ENCODE results near the gene CAP2. TPM values are rescaled to one million over a fixed set of nuclear protein-coding genes. Genes with fewer than 3 reads are reported as not detected.

The CAP2 gene
- 8.2 and 8.4 TPM in 2 replicates for total RNA-seq (2014; rRNA removed; shearing (Covaris generic))
- 14.3 and 18.6 TPM in 2 replicates for polyA plus RNA-seq (2015; cell fraction: cytosol; rRNA removed)
- 17.6 and 18.1 TPM in 2 replicates for polyA plus RNA-seq (2015; cell fraction: nucleus; rRNA removed)

DNA sequence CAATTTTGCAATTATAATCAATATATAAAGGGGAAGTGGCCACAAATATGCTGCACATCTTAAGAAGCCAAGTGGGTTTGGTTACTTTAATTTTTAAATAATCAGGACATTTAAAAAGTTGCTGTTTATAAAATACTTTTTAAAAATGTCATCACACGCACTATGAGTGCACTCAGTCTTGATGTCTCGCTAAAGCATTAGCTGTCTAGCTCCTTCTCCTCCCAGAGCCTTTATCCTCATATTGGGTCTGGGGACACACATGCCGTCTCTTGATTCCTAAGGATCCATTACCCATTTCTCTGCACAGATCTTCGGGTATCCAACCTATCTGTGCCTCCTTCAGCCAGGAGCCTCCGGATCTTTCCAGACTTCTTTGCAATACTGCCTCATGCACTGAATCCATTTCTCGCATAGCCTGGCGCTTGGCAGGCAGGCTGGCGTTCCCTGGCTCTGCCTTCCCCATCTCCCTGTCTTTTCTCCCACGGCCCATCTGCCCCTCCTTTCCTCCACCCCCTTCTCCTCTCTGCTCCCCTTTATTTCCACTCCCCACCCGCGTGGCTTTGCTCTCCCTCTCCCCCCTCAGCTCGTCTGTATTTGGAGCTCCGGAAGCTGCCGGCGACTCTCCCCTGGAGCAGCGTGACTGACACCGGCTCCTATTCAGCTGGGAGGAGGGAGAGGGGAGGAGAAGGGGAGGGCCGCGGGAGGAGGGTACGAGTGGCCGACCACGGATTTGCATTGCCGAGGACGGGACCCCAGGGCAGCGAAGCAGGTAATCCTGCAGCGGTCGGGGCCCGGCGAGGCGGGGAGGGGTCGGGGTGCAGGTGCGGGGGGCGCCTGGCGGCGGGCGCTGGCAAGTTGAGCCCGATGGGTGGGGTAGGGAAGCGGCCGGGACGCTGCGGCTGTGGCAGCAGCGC is at the start of gene CAP2:
TSS of gene CAP2 (plus strand) at position 618 of the 914 bp plus-strand sequence. CDS start 27,961 bp downstream, outside the sequence.
- peak; percentile 60 for DNase-seq (ENCODE audit: low read depth)

DNA sequence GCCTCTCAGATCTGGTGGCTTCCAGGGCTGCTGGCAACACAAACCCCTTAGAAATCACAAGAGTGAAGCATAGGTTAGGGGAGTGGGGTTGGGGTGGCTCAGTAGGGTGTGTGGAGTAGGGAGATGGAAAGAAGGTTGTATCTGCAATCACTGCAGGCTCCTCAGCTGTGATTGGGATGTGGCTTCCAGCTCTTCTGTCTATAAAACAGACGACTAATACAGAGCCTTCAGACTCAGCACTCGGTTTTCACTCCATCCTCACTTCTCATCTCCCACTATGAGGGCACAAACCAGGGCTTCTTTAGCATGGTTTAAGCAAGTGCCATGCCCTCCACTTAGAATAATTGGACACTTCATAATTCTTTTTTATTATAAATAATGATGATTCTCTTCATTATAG is 46.4 kb upstream of the CAP2 start:
- DNase-seq (ENCODE audit: low read depth), result no peak

DNA sequence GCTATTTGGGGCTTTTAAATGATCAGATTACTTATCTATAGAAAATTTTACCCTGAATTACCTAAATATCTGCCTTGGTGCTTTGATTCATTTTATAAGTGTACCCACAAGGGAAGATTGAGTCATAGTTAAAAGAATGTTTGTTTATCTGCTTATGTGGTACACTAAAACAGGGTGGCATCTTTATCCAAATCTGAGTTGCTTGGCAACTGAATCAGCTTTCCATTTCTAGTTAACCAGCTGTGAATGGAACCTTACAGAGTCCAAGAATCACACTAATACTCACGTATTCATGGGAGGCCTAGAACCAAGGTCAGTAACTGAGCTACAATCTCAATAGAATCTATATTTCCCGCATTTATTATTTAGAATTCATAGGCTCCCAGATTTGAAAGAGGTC is 44.0 kb upstream of the CAP2 start:
- DNase-seq (ENCODE audit: low read depth), result peak; percentile 24

GRCh38 chr6:17352302-17352701 is 41.1 kb upstream of the CAP2 start:
- DNase-seq (ENCODE audit: low read depth), result peak; percentile 55

DNA sequence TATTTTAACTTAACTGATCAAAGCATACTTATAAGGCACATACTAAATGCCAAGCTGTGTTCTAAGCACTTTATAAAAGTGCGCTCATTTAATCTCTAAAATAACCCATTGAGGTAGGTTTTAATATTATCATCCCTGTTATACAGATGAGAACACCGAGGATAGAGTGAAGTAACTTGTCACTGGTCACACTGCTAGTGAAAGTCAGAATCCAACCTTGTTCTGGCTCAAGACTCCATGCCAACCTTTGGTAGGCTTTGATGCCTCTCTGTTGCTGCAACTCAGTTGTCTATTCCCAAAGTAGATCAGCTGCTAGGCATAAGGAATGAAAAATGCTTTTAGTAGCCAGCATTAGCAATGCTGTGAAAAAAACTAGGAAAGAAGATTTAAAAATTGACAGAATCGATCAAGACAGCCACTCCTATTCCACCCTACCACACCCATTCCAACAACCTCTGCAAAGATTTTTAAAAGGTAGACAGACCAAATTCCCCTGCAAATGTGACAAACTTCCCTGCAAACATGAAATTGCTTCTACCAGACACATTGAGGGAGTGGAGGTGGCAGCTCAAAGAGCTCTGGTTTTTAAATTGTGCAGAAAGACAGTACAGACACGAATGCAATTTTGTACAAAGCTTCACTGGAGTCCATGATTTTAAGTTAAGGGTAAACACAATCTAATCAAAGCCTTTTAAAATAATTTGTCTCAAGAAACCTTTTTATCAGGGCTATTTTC is 39.8 kb upstream of the CAP2 start:
- DNase-seq (ENCODE audit: low read depth), result no peak

DNA sequence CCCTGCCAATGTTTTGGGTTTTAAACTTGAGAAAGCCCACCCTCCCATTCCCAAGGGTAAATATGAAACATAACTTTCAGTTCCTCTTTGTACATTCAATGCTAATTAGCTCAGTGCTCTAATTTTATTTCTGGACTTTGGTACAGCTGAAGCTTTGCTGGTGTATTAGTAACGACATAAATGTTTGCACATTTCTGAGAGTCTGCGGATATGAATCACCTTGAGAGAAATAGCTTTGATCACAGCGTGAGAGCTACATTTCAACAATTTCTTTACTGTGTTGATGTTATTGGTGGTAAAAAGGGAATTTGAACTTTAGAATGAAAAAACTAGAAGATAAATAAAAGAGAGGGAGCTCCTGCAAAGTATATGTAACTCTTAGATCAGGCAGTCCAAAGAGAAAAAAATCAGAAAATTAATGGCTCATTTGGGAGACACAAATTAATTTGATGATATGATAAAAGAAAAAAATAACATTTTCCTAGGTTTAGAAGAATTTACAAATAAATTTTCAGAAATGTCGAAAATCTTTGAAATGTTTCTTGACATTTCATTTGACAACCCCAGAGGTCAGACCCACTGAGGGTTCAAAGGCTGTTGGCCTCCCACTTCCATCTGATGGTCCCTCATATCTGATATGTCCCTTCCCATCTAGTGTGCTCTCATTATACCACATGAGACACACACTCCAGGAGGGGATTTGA is 38.5 kb upstream of the CAP2 start:
- peak; percentile 81 for DNase-seq (ENCODE audit: low read depth)

GRCh38 chr6:17355404-17355774 is 38.0 kb upstream of the CAP2 start:
- no peak for DNase-seq (ENCODE audit: low read depth)

DNA sequence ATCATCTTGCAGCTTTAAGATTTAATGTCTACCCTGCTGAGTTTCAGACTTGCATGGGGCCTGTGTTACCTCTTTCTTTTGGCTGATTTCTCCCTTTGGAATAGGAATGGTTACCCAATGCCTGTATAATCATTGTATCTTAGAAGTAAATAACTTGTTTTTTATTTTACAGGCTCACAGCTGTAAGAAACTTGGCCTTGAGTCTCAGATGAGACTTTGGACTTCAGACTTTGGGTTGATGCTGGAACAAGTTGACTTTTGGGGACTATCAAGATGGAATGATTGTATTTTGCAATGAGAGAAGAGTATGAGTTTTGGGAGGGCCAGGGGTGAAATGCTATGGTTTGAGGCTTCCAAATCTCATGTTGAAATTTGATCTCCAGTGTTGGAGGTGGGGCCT is 34.9 kb upstream of the CAP2 start:
- no peak for DNase-seq (ENCODE audit: low read depth)

- DNase-seq (ENCODE audit: low read depth), result no peak
Observed at GRCh38 chr6:17360564-17360963, 32.8 kb upstream of the CAP2 start.

- no peak for DNase-seq (ENCODE audit: low read depth)
Observed at GRCh38 chr6:17361013-17361412, 32.4 kb upstream of the CAP2 start.

DNA sequence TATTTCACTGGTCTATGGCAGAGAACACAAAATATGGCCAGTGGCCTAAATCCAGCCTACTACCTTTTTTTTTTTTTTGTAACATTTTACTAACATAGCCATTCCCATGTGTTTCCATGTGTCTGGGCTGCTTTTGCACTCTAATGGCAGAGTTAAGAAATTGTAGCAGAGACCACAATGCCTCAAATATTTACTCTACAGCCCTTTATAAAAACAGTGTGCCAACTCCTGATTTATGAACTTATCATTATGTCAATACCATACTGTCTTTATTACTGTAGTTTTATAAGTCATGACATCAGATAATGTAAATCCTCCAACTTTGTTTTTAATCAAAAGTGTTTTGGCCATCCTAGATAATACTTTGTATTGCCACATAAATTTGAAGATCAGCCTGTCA is 27.4 kb upstream of the CAP2 start:
- no peak for DNase-seq (ENCODE audit: low read depth)

DNA sequence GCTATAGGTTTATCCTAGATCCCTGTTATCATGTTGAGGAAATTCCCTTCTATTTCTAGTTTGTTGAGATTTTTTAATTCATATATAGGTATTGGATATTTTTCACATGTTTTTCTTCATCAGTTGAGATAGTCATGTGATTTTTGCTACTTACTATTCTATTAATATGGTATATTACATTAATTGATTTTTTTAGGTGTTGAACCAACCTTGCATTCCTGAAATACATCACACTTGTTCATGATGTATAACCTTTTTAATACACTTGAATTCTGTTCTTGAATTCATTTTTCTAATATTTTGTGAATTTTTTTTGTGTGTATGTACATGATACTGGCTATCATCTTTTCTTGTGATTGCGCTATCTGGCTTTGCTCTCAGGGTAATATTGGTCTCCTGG is 25.5 kb upstream of the CAP2 start:
- DNase-seq (ENCODE audit: low read depth), result no peak

- DNase-seq (ENCODE audit: low read depth), result peak; percentile 30
Observed at GRCh38 chr6:17381424-17382147, 11.8 kb upstream of the CAP2 start.

DNA sequence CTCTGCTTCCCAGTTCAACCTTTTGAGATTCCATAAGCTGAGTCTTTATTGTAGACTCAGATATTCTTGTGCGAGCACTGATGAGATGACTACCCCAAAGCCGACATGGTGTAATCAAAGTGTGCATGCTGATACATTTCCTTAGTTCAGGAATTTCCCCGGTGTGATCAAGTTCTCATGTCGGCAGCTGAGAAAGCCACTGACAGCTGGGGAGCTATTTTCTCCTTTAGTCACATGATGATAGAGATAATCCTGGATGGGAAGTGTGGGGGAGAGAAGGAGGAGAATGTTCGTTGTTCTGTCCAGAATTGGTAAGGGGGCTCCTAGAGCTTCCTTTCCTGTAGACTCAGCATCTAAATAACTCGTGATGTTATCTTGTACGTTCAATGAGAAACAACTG is 7.7 kb upstream of the CAP2 start:
- peak; percentile 56 for DNase-seq (ENCODE audit: low read depth)

- DNase-seq (ENCODE audit: low read depth), result no peak
Observed at GRCh38 chr6:17388365-17388764, 5.0 kb upstream of the CAP2 start.

GRCh38 chr6:17389274-17389847 is 4.0 kb upstream of the CAP2 start:
- DNase-seq (ENCODE audit: low read depth), result peak; percentile 6

DNA sequence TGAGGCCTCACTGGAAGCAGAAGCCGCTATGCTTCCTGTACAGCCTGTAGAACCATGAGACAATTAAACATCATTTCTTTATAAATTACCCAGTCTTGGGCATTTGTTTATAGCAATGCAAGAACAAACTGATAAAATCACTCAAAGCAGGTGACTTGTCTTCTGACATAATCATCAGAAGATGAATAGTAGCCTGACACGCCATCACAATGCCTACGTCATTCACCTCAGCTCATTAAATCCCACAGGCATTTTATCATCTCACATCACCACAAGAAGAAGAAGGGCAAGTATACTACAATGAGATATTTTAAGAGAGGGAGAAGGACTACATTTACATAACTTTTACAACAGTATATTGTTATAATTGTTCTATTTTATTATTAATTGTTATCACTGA is 3.1 kb upstream of the CAP2 start:
- no peak for DNase-seq (ENCODE audit: low read depth)

GRCh38 chr6:17391976-17392375 is 1.4 kb upstream of the CAP2 start:
- DNase-seq (ENCODE audit: low read depth), result no peak

- peak; percentile 78 for DNase-seq (ENCODE audit: low read depth)
Observed at GRCh38 chr6:17393892-17394631, 667 bp downstream of the CAP2 start.

GRCh38 chr6:17395112-17395511 is 1.7 kb downstream of the CAP2 start:
- no peak for DNase-seq (ENCODE audit: low read depth)

Data from HT1080 (cell line).